ENCODE results near the gene KIAA1671.
A peak's percentile ranks its signal among the peaks of the same experiment; 100 is the strongest.

KIAA1671 gene

GRCh38 chr22:25119609-25120008 lies 167.1 kb downstream of the KIAA1671 start:
- Mint-ChIP-seq H3K36me3 (ENCODE audit: low read depth) (peaks cover 34% of the 10 kb centered on the region), H3K4me3 (no peak overlapping the region), H3K27me3 (ENCODE audit: low read depth, poor library complexity) (peaks cover 6% of the 10 kb centered on the region), H3K4me1 (peaks cover 27% of the 10 kb centered on the region), H3K27ac (peak overlapping the region; percentile 60), H3K9me3 (peaks cover 24% of the 10 kb centered on the region)
- no peak for TF ChIP-seq CTCF (IDR thresholded peaks at IDR 0.05)
- DNase-seq, result no peak

- H3K4me3 Mint-ChIP-seq, result no peak overlapping the region
- no peak for DNase-seq
These were observed 167.6 kb downstream of the KIAA1671 start for GRCh38 chr22:25120093-25120561.

GRCh38 chr22:25120761-25121212 lies 168.3 kb downstream of the KIAA1671 start:
- Mint-ChIP-seq H3K36me3 (ENCODE audit: low read depth) (peaks cover 34% of the 10 kb centered on the region), H3K27ac (no peak overlapping the region), H3K4me1 (peaks cover 23% of the 10 kb centered on the region), H3K9me3 (peaks cover 24% of the 10 kb centered on the region), H3K27me3 (ENCODE audit: low read depth, poor library complexity) (peaks cover 6% of the 10 kb centered on the region), H3K4me3 (no peak overlapping the region)
- DNase-seq, result no peak
- TF ChIP-seq CTCF (IDR thresholded peaks at IDR 0.05), result no peak

More at GRCh38 chr22:25120093-25120561, 167.6 kb downstream of the KIAA1671 start:
- H3K9me3 Mint-ChIP-seq, result peaks cover 24% of the 10 kb centered on the region
- no peak overlapping the region for H3K27ac Mint-ChIP-seq
- peaks cover 6% of the 10 kb centered on the region for H3K27me3 Mint-ChIP-seq (ENCODE audit: low read depth, poor library complexity)
- TF ChIP-seq CTCF (IDR thresholded peaks at IDR 0.05), result no peak
- H3K36me3 Mint-ChIP-seq (ENCODE audit: low read depth), result peaks cover 34% of the 10 kb centered on the region
- H3K4me1 Mint-ChIP-seq, result peaks cover 22% of the 10 kb centered on the region

GRCh38 chr22:25122136-25122764 lies 169.7 kb downstream of the KIAA1671 start:
- peaks cover 34% of the 10 kb centered on the region for H3K36me3 Mint-ChIP-seq (ENCODE audit: low read depth)
- H3K4me3 Mint-ChIP-seq, result no peak overlapping the region
- peaks cover 10% of the 10 kb centered on the region for H3K27me3 Mint-ChIP-seq (ENCODE audit: low read depth, poor library complexity)
- no peak overlapping the region for H3K27ac Mint-ChIP-seq
- DNase-seq, result no peak
- H3K4me1 Mint-ChIP-seq, result peaks cover 36% of the 10 kb centered on the region
- H3K9me3 Mint-ChIP-seq, result peaks cover 24% of the 10 kb centered on the region
- TF ChIP-seq CTCF (IDR thresholded peaks at IDR 0.05), result no peak

GRCh38 chr22:25123677-25124076 lies 171.2 kb downstream of the KIAA1671 start:
- peaks cover 24% of the 10 kb centered on the region for H3K9me3 Mint-ChIP-seq
- peaks cover 15% of the 10 kb centered on the region for H3K27me3 Mint-ChIP-seq (ENCODE audit: low read depth, poor library complexity)
- H3K27ac Mint-ChIP-seq, result no peak overlapping the region

More at GRCh38 chr22:25123677-25124076, 171.2 kb downstream of the KIAA1671 start:
- peaks cover 42% of the 10 kb centered on the region for H3K4me1 Mint-ChIP-seq
- H3K4me3 Mint-ChIP-seq, result no peak overlapping the region
- H3K36me3 Mint-ChIP-seq (ENCODE audit: low read depth), result peaks cover 26% of the 10 kb centered on the region
- no peak for DNase-seq
- no peak for TF ChIP-seq CTCF (IDR thresholded peaks at IDR 0.05)

Measured in nephron progenitor cell (in vitro differentiated cells).